ENCODE results near the gene LMF1.
"Not testable (repeated sequence)": the region's sequence is repeated elsewhere in the genome, so short reads cannot be mapped to it uniquely, and the experiment has no call there.

Gene LMF1

GRCh38 chr16:968620-969019 is 2.2 kb downstream of the LMF1 start:
- no peak for DNase-seq

DNA sequence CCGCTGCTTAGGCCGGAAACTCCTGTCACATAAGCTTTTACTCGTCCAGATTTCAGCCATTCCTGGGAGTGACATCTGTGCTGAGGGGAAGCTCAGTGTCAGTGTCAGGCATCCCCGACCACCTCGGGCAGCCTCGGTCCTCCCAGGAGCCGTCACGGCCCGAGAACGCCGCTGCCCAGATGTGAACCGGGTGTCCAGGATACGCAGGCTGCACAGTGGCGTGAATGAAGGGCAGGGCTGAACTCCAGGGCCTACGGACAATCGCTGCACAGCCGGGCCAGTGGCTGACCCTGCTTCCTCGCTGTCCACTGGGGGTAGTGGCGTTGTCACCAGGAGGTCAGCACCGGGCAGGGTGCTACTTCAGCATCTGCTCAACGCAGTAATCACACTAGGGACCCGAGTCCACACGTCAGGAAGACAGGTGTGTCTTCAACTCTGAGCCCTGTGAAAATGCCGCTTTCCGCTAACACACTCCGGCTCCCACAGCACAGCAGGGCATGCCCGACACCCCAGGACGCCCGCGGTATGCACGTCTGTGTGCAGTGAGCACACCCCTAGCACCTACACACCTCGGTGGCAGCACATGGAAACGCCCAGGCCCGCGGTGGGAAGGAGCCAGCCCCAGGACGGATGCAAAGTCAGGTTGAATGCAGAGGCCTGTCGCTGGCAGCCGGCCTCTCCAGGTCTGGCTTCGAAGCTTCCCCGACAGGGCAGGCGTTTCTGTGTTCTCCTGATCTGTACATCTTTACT is 3.1 kb downstream of the LMF1 start:
- DNase-seq: no peak

DNA sequence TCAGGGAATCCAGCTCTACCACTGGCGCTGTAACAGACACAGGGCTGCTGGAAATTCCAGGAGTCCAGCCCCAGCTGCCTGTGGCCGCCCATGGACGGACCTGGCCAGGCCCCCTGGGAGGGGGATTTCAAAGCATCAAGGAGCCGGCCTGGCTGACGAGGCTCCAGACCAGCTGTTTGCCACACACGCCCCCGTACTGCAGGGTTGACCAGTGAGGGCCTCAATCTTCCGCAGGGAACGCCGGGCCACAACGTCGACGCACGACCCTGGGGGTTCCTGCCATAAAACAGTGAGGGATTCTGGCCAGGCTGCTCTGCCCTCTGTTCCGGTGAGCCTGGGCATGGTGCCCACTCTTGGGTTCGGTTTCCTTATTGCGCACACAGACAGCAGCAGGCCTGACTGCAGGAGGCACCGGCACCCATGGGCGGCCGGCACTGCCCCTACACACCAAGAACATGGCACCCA is 3.7 kb downstream of the LMF1 start:
- no peak for DNase-seq

- no peak for DNase-seq
Observed at GRCh38 chr16:966505-966904, 4.3 kb downstream of the LMF1 start.

DNA sequence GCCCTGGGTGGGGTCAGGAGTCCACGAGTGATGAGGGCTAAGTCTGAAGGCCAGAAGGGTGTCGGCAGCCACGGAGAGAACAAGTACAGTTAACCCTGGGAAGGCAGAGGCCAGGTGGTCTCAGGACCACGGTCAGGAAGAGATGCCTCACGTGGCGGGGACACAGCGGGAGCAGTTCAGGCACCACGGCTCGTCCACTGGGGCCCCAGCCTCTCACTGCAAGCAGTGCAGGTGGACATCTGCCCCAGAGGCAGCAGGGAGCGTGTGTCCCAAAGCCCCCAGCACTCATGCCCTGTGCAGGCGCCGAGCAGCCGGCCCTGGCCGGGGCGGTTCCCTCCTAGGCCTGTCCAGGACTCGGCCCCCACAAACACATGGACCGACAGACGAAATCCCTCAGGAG is 4.7 kb downstream of the LMF1 start:
- no peak for DNase-seq

GRCh38 chr16:965487-965886 is 5.3 kb downstream of the LMF1 start:
- DNase-seq: no peak

- DNase-seq: no peak
Observed at GRCh38 chr16:965036-965395, 5.8 kb downstream of the LMF1 start.

GRCh38 chr16:964356-965035 is 6.3 kb downstream of the LMF1 start:
- DNase-seq: peak; percentile 83

GRCh38 chr16:963913-964312 is 6.9 kb downstream of the LMF1 start:
- DNase-seq: peak; percentile 18

GRCh38 chr16:962901-963814 is 7.6 kb downstream of the LMF1 start:
- DNase-seq: no peak

DNA sequence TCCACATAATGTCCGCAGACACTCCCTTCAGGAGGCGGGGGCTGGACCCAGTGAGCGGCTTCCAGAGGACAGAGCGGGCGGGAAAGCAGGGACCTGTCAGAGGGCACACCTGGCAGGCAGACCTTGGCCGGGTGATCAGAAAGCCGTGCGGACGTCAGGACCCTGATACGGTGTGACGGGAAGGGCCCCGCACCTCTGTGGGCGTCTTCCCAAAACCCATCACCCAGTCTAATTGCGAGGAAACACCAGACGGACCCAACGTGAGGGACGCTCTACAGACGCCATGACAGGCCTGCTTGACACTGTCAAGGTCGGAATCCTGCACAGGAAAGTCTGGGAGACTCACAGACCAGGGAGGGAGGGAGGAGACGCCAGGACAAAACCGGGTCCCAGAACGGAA is 8.4 kb downstream of the LMF1 start:
- DNase-seq: no peak

DNA sequence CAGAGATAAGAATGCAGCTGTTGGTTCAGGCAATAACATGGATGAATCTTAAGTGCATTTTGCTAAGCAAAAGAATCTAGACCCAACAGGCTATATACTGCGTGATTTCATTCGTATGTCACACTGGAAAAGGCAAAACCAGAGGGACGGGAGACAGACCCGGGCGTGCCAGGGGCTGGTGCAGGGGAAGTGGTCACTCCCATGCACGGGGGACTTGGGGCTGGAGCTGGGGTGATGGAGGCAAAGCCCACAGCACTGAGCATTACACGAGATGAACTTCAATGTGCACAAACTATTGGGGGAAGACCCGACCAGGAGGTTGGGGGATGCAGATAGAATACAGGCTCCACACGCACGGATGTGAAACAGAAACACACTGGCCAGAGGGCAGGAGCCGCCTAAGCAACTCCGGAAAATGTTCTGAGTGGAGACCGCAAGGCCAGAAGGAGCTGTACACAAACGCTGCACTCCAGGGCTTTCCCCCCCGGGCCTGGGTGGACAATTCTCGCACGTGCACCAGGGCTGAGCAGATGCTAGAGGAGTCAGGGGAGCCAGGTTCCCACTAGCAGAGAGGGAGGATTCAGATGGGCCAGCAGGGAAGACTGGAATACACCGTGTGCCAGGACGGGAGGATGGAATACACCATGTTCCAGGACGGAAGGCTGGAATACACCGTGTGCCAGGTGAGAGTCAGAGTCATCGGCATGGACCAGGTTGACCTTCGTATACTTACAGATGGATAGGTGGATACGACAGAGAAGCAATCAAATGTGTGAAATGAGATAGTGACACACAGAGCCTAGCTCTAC is 11.3 kb downstream of the LMF1 start:
- no peak for DNase-seq

DNA sequence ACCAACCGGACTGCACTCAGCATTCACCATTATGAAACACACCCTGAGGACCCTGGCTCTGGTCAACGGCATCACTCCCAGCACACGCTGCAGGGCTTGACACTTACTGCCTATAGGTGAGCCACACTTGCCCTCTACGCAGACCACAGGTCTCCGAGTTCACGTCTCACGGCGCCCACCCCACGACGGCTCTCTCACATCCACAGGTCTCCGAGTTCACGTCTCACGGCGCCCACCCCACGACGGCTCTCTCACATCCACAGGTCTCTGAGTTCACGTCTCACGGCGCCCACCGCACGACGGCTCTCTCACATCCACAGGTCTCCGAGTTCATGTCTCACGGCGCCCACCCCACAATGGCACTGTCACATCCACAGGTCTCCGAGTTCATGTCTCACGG is 15.0 kb downstream of the LMF1 start:
- DNase-seq: not testable (repeated sequence)

DNA sequence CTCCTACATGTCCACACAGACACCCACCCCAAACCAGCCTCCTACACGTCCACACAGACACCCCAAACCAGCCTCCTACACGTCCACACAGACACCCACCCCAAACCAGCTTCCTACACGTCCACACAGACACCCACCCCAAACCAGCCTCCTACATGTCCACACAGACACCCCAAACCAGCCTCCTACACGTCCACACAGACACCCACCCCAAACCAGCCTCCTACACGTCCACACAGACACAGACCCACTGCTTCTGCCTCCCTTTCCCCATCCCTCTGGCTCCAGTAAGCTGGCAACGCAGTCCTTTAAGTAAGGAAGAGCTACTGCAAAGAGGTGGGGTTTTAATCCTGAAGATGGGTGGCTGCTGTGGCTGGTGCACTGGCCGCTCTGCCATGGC is 17.0 kb downstream of the LMF1 start:
- not testable (repeated sequence) for DNase-seq

GRCh38 chr16:952321-952720 is 18.5 kb downstream of the LMF1 start:
- DNase-seq: no peak

- no peak for DNase-seq
Observed at GRCh38 chr16:951660-952301, 19.0 kb downstream of the LMF1 start.

DNA sequence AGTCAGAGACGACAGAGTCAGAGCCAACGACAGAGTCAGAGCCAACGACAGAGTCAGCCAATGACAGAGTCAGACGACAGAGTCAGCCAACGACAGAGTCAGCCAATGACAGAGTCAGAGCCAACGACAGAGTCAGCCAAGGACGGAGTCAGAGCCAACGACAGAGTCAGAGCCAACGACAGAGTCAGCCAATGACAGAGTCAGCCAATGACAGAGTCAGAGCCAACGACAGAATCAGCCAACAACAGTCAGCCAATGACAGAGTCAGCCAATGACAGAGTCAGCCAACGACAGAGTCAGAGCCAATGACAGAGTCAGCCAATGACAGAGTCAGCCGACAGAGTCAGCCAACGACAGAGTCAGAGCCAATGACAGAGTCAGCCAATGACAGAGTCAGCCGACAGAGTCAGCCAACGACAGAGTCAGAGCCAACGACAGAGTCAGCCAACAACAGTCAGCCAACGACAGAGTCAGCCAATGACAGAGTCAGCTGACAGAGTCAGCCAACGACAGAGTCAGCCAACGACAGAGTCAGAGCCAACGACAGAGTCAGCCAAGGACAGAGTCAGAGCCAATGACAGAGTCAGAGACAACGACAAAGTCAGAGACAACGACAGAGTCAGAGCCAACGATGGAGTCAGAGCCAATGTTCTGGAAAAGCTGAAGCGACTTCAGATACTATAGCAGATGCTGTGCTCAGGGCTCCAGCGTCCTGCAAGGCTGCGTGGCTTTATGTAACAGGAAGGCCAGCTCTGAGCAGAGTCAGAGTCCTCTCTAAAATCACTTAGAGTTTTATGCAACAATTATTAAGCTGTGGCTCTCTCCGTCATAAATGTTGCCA is 19.8 kb downstream of the LMF1 start:
- DNase-seq: not testable (repeated sequence)

DNA sequence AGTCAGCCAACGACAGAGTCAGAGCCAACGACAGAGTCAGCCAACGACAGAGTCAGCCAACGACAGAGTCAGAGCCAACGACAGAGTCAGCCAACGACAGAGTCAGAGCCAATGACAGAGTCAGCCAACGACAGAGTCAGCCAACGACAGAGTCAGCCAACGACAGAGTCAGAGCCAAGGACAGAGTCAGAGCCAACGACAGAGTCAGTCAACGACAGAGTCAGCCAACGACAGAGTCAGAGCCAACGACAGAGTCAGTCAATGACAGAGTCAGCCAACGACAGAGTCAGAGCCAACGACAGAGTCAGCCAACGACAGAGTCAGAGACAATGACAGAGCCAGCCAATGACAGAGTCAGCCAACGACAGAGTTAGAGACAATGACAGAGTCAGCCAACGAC is 22.0 kb downstream of the LMF1 start:
- not testable (repeated sequence) for DNase-seq

DNA sequence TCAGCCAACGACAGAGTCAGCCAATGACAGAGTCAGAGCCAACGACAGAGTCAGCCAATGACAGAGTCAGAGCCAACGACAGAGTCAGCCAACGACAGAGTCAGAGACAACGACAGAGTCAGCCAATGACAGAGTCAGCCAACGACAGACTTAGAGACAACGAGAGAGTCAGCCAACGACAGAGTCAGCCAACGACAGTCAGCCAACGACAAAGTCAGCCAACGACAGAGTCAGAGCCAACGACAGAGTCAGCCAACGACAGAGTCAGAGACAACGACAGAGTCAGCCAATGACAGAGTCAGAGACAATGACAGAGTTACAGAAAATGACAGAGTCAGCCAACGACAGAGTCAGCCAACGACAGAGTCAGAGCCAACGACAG is 22.9 kb downstream of the LMF1 start:
- not testable (repeated sequence) for DNase-seq

DNA sequence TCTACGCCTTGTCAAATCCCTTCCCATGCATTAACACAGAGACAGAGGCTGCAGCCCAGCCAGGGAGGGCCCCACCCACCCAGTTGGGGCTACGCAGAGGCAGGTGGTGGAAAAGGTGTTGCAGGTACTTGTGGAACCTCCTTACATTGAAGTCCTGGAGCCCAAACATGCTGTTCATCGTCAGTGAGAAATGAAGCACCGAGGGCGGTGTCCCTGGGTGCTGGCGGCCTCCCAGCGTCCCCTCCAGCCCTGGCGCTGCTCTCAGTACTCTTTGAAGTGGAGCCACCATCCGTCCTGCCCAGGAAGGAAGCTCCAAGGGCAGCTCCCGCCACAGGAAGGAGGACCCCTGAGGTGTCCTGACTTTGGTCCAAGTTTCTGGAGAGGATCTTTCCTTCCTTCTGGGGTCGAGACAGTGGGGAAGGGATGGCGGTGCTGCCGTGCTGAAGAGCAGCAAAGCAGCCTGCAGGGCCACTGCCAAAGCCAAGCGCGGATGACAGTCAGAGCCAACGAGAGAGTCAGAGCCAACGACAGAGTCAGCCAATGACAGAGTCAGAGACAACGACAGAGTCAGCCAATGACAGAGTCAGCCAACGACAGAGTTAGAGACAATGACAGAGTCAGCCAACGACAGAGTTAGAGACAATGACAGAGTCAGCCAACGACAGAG is 23.4 kb downstream of the LMF1 start:
- no peak for DNase-seq

- no peak for DNase-seq
Observed at GRCh38 chr16:946048-946395, 24.8 kb downstream of the LMF1 start.

Measured in CD4-positive, alpha-beta T cell treated with Interleukin-10 for 1 hour (primary cell).